Inferior parietal cortex (tissue), 1 donor: Measurements from ENCODE around the gene ABI3BP.

Experiments used
- DNase-seq: peaks from one replicate; pipeline ENCODE4 v3.0.0-alpha.2; 2016; ENCODE audit errors: extremely low spot score

ABI3BP gene

DNA sequence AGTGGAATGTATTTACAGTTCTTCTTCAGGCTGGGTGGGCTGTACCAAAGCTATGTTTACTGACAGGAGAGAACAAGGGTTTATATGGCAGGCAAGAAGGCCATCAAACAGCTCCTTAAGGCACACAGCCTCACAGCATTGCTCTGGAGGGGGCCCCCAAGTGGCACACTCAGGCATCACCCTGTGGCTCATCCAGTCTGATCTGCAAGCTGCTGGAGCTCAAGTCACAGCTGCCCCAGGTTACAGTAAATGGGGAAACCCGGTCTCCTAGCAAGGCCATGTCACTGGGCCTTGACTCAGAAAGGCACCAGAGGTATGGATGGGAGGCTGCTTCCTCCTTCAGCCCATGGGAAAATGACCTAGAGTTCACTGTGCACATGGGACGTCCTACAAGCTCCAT, 216.5 kb downstream of the ABI3BP start:
- DNase-seq: no peak

- DNase-seq: no peak
These were observed 217.0 kb downstream of the ABI3BP start for GRCh38 chr3:100776097-100776729.

DNA sequence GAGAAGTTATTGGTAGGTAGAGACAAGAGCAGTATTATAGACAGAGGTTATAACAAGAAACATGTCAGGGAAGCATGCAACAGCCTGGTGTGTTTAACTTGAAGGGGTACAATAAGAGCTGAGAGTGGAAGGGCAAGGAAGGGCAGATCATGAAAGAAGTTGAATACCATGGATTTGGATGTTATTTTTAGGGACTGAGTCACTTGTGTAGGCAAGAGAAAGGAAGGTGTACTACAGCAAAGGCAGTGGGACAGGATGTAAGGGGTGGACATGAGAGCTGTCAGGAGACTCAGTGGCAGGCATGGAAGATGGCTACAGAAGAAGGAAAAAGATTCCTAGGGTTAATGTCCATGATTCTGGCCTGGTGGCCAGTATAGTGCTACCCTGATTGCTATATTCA, 217.6 kb downstream of the ABI3BP start:
- no peak for DNase-seq

GRCh38 chr3:100775226-100775625, 218.0 kb downstream of the ABI3BP start:
- DNase-seq: no peak

- DNase-seq: no peak
These were observed 223.5 kb downstream of the ABI3BP start for GRCh38 chr3:100769693-100770092.

- DNase-seq: no peak
These were observed 227.2 kb downstream of the ABI3BP start for GRCh38 chr3:100766069-100766468.

DNA sequence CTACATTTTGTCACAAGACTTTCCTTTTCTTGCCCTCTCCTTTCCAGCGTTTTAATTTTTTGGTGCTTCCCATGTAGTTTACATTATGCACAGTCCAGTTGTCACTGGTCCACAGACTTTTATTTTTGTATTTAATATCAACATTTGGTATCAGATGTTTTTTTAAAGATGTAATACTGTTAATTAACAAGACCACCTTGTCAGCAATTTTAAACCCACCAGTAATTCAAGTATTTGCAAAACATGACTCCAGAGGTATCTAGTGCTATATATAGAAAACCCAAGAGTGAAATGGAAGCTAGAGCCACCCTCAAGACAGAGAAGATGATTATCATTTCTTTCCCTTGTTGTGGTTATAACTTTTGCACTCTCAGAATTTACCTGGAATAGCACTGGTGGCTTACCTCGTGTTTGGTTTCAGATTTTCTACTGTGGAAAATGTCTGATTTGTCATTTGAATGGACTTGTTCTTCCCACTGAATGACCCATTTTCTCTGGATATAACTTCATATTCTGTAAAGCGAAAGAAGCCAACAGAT, 227.7 kb downstream of the ABI3BP start:
- DNase-seq: no peak

DNA sequence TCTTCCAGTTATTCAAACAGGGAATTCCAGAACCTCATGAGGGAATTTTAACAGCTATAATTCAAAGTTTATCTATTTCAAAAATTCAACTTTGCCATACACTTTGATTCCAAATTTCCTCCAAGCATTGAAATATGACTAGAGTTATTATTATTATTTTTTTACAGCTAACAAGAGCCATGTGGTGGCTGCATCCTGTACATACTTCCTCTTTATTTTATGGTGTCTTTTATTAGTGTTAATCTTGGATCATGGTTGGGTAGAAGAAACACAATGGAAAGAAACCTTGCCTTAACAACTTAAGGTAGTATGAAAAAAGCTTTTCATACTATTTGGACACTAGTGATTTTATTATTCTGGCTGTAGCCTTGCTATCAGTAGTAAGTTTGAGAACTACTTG, 231.3 kb downstream of the ABI3BP start:
- DNase-seq: no peak

- no peak for DNase-seq
These were observed 231.8 kb downstream of the ABI3BP start for GRCh38 chr3:100761211-100761942.

- no peak for DNase-seq
These were observed 232.8 kb downstream of the ABI3BP start for GRCh38 chr3:100760377-100760776.

- DNase-seq: no peak
These were observed 233.3 kb downstream of the ABI3BP start for GRCh38 chr3:100759950-100760349.

DNA sequence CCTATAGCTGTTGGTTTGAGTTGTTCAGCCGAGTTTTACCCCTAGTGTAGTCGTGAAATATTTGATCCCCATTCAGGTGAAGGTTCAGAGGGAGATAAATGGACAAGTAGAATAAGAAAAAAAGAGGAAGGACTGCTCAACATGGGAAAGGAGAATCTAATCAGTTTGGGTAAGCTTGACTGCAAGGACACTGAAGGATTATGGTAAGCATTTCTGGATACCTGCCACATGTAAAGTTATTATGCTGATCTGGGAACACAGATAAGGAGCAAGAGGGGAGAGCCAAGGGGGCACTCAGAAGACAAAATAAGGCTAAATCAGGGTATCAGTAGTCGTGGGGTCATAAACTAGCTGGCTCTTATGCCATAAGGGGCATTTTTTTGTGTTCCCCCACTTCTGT, 234.1 kb downstream of the ABI3BP start:
- no peak for DNase-seq

GRCh38 chr3:100756441-100756840, 236.8 kb downstream of the ABI3BP start:
- no peak for DNase-seq

DNA sequence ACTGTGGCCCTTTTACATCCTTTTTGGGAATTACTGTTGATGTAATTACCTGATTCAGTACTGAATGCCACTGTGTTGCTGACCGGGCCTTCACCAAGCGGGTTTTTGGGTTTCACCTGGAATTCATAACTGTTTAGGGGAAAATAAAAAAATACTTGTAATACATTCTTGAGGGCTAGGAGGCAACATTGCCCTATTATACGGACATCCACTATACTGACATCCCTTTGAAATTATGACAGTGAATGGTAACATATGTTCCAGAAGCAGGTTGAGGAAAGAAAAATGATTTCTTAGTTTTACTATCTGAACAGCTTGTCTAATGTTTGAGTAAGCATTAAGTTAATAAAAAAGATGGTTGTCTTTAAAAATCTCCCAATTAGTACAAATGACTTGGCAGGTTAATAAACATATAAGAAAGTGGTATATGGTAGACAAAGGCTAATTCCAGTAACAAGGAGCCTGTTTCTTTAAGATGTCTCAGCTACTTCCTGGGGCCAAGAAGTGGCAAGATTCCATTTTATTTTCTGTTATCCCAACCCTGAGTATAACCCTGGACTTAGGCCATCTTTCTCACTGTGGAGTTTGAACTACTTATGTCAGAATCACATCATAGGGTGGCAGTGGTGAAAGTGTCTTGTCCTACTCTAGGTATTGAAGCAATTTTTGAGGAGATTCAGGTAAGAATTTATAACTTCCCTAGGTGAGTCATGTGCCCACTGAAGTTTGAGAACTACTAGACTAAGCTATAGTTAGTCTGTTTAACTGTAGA, 238.5 kb downstream of the ABI3BP start:
- DNase-seq: no peak

DNA sequence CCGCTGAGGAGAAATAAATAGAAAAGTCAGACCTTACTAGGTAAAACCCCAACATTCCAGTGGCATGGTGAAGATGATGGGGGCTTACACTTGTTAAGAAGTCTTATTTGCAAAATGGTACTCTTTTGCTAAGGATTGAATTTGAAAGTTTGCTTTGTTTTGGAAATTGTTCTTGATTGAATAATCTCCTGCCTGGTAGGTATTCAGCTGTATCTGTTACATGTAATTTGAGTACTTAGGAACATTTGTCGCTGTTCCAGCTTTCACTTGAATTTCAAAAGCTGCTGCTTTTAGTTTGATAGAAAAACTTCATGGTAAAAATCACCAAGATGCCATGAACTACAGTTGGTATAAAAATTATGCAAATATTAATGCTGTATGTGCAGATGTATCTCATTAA, 239.4 kb downstream of the ABI3BP start:
- no peak for DNase-seq

DNA sequence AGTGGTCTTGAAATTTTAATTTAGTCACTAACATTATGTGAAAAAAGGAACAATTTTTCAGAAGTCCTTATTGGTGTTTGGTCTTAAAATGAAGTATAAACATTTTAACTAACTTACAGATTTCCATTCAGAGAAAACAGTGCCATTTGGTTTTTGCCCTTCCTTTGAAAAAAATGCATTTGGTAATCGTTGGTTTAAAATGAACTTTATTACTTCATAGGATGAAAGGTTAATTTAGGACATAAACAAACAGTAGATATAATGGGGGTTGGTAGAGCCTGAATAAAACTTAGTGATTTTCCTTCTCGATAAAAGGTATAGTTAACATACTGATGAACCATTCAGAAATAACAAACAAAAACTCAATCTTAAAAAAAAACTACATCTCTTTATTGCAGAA, 244.3 kb downstream of the ABI3BP start:
- no peak for DNase-seq

GRCh38 chr3:100748220-100748619, 245.0 kb downstream of the ABI3BP start:
- DNase-seq: no peak

- DNase-seq: no peak
These were observed 247.1 kb downstream of the ABI3BP start for GRCh38 chr3:100746092-100746491.

DNA sequence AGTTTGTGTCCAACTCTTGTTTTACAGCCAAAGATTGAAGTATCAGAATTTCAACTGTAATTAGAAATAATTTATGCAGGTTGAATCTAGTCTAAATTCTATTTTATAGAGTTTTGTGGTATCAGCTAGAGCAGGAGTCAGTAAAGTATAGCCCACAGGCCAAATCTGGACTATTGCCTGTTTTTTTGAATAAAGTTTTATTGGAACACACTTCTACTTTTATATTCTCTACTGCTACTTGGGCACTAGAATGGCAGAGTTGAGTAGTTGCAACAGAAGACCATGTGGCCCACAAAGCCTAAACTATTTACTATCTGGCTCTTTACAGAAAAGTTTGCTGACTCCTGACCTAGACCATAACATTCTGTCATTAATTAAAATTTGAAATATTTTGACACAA, 247.6 kb downstream of the ABI3BP start:
- DNase-seq: no peak

DNA sequence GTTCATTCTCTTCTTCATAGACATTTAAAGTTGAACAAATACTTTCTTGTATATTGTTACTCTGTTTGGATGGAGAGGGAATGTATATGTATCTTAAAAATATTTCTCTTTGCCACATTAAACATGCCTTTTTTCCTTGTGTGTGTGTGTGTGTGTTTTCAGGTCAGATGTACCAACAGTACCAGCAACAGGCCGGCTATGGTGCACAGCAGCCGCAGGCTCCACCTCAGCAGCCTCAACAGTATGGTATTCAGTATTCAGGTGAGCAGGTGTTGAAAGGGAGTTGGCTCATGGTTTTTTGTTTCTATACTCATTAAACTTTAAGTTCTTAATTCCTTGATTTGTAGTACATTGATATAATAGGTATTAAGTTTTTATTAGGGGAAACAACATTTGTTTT, 248.6 kb downstream of the ABI3BP start:
- no peak for DNase-seq

- no peak for DNase-seq
These were observed 249.7 kb downstream of the ABI3BP start for GRCh38 chr3:100743535-100743934.

GRCh38 chr3:100740207-100740606, 253.0 kb downstream of the ABI3BP start:
- DNase-seq: no peak

DNA sequence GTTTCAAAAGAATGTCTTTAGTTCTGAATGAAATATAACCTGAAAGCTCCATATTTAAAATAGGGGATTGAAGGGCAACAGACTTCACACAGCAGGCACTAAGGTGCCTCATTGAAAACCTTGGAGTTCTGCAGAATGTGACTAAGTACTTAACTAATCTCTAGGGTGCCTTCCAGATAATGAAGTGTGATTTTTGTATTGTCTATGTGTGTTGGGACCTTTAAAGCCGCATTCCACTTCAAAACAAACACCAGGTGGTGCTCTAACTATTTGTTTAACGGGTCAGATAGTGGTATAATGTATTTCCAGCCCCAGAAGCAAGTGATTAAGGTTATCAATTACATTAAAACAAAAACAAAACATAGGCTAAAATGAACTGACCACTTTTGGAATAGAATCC, 255.9 kb downstream of the ABI3BP start:
- peak; percentile 23 for DNase-seq
